Natural killer cell (primary cell): ENCODE data around the gene MYO18B. TPM values are rescaled to one million over a fixed set of nuclear protein-coding genes. Genes with fewer than 3 reads are reported as not detected.

Experiments
- ATAC-seq, 3 donors: fragments of 150-1000 bp in 2 of 3; fragments of 200-7000 bp in 1 of 3; cut with Tn5 transposase; 1 replicate in 1 of 3; 2 replicates in 2 of 3; pipeline ENCODE4 v1.10.0; 2021; ENCODE audit warnings: mild to moderate bottlenecking in 2 of 3, moderate library complexity in 2 of 3
- DNase-seq, 2 donors: peaks; one replicate each; pipeline versions ENCODE4 v3.0.0 to v3.0.0-alpha.2; 2013 to 2021; ENCODE audit warnings: mixed read lengths in 1 of 2
- H3K27ac ChIP-seq: one replicate; pipeline ENCODE4 v1.5.1; 2013; ENCODE audit warnings: mild to moderate bottlenecking, low read length
- H3K27me3 ChIP-seq: one replicate; pipeline ENCODE4 v1.6.1; 2013; ENCODE audit warnings: low read length; ENCODE audit not compliant: control insufficient read depth, insufficient read depth
- H3K36me3 ChIP-seq: one replicate; pipeline ENCODE4 v1.6.1; 2013; ENCODE audit warnings: low read length; ENCODE audit not compliant: control insufficient read depth, insufficient read depth
- H3K4me1 ChIP-seq: one replicate; pipeline ENCODE4 v1.6.1; 2013; ENCODE audit warnings: low read length; ENCODE audit not compliant: control insufficient read depth, insufficient read depth
- H3K4me3 ChIP-seq: one replicate; pipeline ENCODE4 v1.5.1; 2013; ENCODE audit warnings: low read length
- H3K9me3 ChIP-seq: one replicate; pipeline ENCODE4 v1.6.1; 2013; ENCODE audit warnings: low read length; ENCODE audit not compliant: control insufficient read depth, insufficient read depth
- H3K27ac Mint-ChIP-seq, 2 donors: one replicate each; pipeline ENCODE4 v1.8.0; 2022; ENCODE audit warnings: mild to moderate bottlenecking in 2 of 2, mixed read lengths in 2 of 2, moderate library complexity in 1 of 2
- H3K27me3 Mint-ChIP-seq, 2 donors: one replicate each; pipeline ENCODE4 v1.8.0; 2022; ENCODE audit warnings: low read depth in 2 of 2, mixed read lengths in 2 of 2
- H3K36me3 Mint-ChIP-seq: one replicate; pipeline ENCODE4 v1.8.0; 2022; ENCODE audit warnings: mixed read lengths
- H3K4me1 Mint-ChIP-seq, 2 donors: one replicate each; pipeline ENCODE4 v1.8.0; 2022; ENCODE audit warnings: mixed read lengths in 2 of 2
- H3K4me3 Mint-ChIP-seq: one replicate; pipeline ENCODE4 v1.8.0; 2022; ENCODE audit warnings: mild to moderate bottlenecking, moderate library complexity, mixed read lengths
- H3K9me3 Mint-ChIP-seq, 2 donors: one replicate each; pipeline ENCODE4 v1.8.0; 2022; ENCODE audit warnings: mixed read lengths in 2 of 2
- WGBS: methylation state at CpG from one replicate; pipeline ENCODE4 v1.1.7; 2013; ENCODE audit warnings: missing lambda C conversion rate; ENCODE audit not compliant: insufficient coverage; 5-methylcytosine and 5-hydroxymethylcytosine counted together
- intact Hi-C: fragments of 100-400 bp; cut with micrococcal nuclease; formaldehyde crosslinking; loops from one replicate; pipeline ENCODE4 v1.14.2; 2022
- total RNA-seq, 4 donors: library from RNA; stranded (reverse); fragments of 120-200 nt in 1 of 4; gene quantifications; one replicate each; pipeline versions ENCODE4 v1.2.3 to v1.2.4, GENCODE V29; 2013 to 2022
- TF ChIP-seq, protein P1 (sequence below): fragments of 200-600 bp; IDR thresholded peaks from one replicate; pipeline ENCODE4 v1.8.0; 2022; ENCODE audit warnings: antibody characterized with exemption

The MYO18B gene
- total RNA-seq, 3 donors from 2014 or later (not counting 1 experiment from before 2014, with no cell fraction given), result 0.07 to 0.14 (median 0.10) TPM

DNA sequence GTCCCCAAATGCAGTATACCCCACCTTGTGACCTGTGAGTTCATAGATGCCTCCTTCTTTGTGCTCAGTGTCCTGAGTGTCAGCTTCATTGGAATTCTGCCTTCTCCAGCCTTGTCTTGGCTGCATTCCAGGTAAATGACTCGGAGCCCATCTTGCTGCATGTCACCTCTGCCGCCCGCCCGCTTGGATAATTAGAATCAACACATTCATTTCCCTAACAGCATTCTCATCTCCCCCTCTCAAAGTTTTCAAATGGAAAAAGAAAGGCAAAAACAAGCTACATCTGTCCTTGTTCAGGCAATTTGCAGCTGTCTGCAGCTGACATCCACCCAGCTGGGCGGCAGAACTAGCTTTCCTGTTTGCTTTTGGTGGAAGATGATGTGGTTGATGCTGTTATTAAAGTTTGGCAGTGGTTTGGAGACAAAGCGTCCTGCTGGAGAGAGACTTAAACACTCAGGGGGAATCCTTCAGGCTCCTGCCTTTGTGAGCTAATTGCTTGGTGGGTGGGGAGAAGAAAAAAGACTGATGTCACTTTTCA is 228.5 kb downstream of the MYO18B start:
- intact Hi-C loops, result no loop called here
- no peaks in the 10 kb centered on the region for H3K36me3 ChIP-seq
- Mint-ChIP-seq H3K4me1 (no peaks in the 10 kb centered on the region), H3K4me3 (no peak overlapping the region), H3K9me3 (no peaks in the 10 kb centered on the region), H3K36me3 (no peaks in the 10 kb centered on the region), H3K27ac (no peak overlapping the region), H3K27me3 (peaks cover 12 to 21% of the 10 kb centered on the region in 2 donors)
- no peak for ATAC-seq
- TF ChIP-seq, protein P1, sequence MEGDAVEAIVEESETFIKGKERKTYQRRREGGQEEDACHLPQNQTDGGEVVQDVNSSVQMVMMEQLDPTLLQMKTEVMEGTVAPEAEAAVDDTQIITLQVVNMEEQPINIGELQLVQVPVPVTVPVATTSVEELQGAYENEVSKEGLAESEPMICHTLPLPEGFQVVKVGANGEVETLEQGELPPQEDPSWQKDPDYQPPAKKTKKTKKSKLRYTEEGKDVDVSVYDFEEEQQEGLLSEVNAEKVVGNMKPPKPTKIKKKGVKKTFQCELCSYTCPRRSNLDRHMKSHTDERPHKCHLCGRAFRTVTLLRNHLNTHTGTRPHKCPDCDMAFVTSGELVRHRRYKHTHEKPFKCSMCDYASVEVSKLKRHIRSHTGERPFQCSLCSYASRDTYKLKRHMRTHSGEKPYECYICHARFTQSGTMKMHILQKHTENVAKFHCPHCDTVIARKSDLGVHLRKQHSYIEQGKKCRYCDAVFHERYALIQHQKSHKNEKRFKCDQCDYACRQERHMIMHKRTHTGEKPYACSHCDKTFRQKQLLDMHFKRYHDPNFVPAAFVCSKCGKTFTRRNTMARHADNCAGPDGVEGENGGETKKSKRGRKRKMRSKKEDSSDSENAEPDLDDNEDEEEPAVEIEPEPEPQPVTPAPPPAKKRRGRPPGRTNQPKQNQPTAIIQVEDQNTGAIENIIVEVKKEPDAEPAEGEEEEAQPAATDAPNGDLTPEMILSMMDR, result no peak
- WGBS, result 45% methylated on average over 6 of the region's 6 CpGs
- H3K4me3 ChIP-seq, result no peak overlapping the region
- no peak overlapping the region for H3K27ac ChIP-seq
- no peak for DNase-seq
- H3K27me3 ChIP-seq, result no peaks in the 10 kb centered on the region
- H3K9me3 ChIP-seq, result no peaks in the 10 kb centered on the region
- H3K4me1 ChIP-seq, result no peaks in the 10 kb centered on the region

DNA sequence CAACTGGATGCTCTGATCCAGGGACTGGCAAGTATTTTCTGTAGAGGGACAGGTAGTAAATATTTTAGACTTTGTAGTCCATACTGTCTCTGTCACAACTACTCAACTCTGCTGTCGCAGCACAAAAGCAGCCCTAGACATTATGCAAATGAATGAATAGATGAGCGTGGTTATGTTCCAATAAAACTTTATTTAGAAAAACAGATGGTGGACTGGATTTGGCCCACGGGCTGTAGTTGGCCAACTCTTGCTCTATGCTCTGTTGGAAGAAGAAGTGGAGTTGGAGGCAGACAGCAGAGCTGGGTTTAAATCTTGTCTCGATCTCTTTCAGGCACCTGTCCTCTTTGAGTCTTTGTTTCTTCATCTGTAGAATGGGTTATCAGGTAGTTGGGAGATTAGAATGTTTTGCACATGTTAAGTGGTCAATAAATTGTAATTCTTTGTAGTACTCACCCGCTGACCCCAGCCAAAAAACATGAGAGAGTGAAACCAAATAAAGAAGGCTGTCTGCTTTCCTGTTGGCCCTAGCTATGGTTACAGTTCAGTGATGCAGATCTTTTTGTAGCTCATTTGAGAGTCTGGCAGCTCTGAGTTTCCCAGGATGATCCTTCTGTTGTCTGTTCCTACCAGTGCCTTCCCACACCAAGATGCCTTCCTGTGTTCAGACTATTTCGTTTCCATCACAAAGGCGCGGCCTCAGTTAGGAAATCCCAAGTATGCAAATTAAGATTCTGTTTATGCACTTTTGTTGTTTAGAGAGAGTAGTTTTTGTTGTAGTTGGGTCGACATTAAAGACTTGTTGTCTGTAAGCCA is 229.2 kb downstream of the MYO18B start:
- peaks cover 12 to 18% of the 10 kb centered on the region in 2 donors for H3K27me3 Mint-ChIP-seq
- 68% methylated on average over 9 of the region's 9 CpGs for WGBS
- ATAC-seq (no peak), DNase-seq (no peak)
- intact Hi-C loops, result no loop called here
- Histone ChIP-seq H3K4me3 (no peak overlapping the region), H3K36me3 (no peaks in the 10 kb centered on the region), H3K27ac (no peak overlapping the region), H3K9me3 (no peaks in the 10 kb centered on the region), H3K4me1 (no peaks in the 10 kb centered on the region), H3K27me3 (no peaks in the 10 kb centered on the region)
- H3K36me3 Mint-ChIP-seq, result no peaks in the 10 kb centered on the region
- H3K4me1 Mint-ChIP-seq, result no peaks in the 10 kb centered on the region
- TF ChIP-seq, protein P1, result no peak
- no peaks in the 10 kb centered on the region for H3K9me3 Mint-ChIP-seq
- H3K27ac Mint-ChIP-seq, result no peak overlapping the region
- no peak overlapping the region for H3K4me3 Mint-ChIP-seq

DNA sequence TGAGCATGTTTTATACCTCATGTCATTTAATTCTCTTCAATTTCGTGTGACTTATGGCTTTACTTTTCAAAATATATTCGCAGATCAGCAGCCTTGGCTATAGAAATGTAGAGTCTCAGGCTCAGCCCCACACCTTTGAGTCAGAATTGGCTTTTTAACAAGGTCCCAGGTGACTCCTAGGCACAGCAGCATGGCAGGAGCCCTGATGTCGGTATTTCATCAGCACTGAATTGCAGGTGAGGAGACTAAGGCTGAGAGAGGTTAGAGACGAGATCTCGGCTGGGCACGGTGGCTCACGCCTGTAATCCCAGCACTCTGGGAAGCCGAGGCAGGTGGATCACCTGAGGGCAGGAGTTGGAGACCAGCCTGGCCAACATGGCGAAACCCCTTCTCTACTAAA is 230.4 kb downstream of the MYO18B start:
- Mint-ChIP-seq H3K27me3 (peaks cover 6 to 17% of the 10 kb centered on the region in 2 donors), H3K27ac (no peak overlapping the region), H3K4me3 (no peak overlapping the region), H3K9me3 (no peaks in the 10 kb centered on the region), H3K36me3 (no peaks in the 10 kb centered on the region), H3K4me1 (no peaks in the 10 kb centered on the region)
- intact Hi-C loops, result no loop called here
- no peak for DNase-seq
- H3K27ac ChIP-seq, result no peak overlapping the region
- H3K36me3 ChIP-seq, result no peaks in the 10 kb centered on the region
- H3K4me3 ChIP-seq, result no peak overlapping the region
- TF ChIP-seq, protein P1, result no peak
- no peak for ATAC-seq
- no peaks in the 10 kb centered on the region for H3K27me3 ChIP-seq
- WGBS, result 86% methylated on average over 8 of the region's 9 CpGs
- no peaks in the 10 kb centered on the region for H3K4me1 ChIP-seq
- H3K9me3 ChIP-seq, result no peaks in the 10 kb centered on the region
